Measurements from ENCODE around the gene GABARAPL2. TPM values are rescaled to one million over a fixed set of nuclear protein-coding genes. Genes with fewer than 3 reads are reported as not detected.

Gene GABARAPL2
- polyA plus RNA-seq, 1 donor = 136 TPM

Other genes with a start within 250 kb of the GABARAPL2 start
- gene CFDP1, start 132.9 kb upstream of the GABARAPL2 start, polyA plus RNA-seq = 121 TPM
- gene TMEM170A, start 101.7 kb upstream of the GABARAPL2 start, polyA plus RNA-seq = 43.0 TPM
- 3.3 TPM for gene CHST6, start 70.9 kb upstream of the GABARAPL2 start, polyA plus RNA-seq
- 35.6 TPM for gene CHST5, start 30.3 kb upstream of the GABARAPL2 start, polyA plus RNA-seq
- 7.6 TPM for gene TMEM231, start 10.1 kb upstream of the GABARAPL2 start, polyA plus RNA-seq
- 31.7 TPM for gene ADAT1, start 56.9 kb downstream of the GABARAPL2 start, polyA plus RNA-seq
- gene KARS1, start 81.3 kb downstream of the GABARAPL2 start, polyA plus RNA-seq = 100 TPM
- 56.8 TPM for gene TERF2IP, start 81.4 kb downstream of the GABARAPL2 start, polyA plus RNA-seq
- 0.06 TPM for gene CPHXL2, start 110.6 kb downstream of the GABARAPL2 start, polyA plus RNA-seq
- not detected for gene DUXB, start 135.1 kb downstream of the GABARAPL2 start, polyA plus RNA-seq
- not detected for gene CPHXL, start 160.1 kb downstream of the GABARAPL2 start, polyA plus RNA-seq

Measured in large intestine (tissue), 1 donor.